Measurements from ENCODE around the gene MAML2. TPM values are rescaled to one million over a fixed set of nuclear protein-coding genes. Genes with fewer than 3 reads are reported as not detected.

Gene MAML2
- total RNA-seq, 1 donor from 2014 or later: 11.8 TPM

DNA sequence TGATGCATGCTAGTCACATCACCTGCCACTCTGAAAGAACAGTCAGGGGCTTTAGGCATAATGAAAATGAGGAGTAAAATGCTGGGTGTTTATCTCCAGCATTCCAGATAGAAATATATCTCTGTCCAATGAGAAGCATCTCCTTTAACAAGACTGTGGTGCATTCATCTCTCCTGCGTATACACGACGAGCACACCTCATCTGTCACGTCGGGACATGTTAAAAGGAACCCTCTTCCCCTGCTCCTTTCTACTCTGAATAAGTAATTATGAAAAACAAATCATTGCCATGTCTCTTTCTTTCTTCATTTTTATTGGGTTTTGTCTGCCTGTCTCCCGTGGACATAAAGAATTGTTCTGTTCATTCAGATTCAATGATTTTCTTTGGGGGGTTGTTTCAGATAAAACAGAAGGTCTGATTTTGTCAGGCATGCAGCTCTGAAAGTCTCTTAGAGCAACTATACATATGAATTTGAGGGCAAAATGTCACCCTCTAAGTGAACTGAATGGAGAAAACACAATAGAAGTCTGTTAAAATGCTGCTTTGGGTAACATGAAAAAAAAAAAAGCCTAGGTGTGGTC, 195.0 kb downstream of the MAML2 start:
- intact Hi-C loops (cut with micrococcal nuclease): no loop called here
- H3K36me3 Mint-ChIP-seq (ENCODE audit: low read depth): peaks cover 3% of the 10 kb centered on the region
- no peaks in the 10 kb centered on the region for H3K27me3 Mint-ChIP-seq (ENCODE audit: low read depth)
- H3K4me3 Mint-ChIP-seq (ENCODE audit: low read depth): no peak overlapping the region
- H3K9me3 Mint-ChIP-seq: no peaks in the 10 kb centered on the region
- DNase-seq (ENCODE audit: low spot score): no peak
- no peak overlapping the region for H3K27ac Mint-ChIP-seq
- peaks cover 26% of the 10 kb centered on the region for H3K4me1 Mint-ChIP-seq (ENCODE audit: low read depth)

DNA sequence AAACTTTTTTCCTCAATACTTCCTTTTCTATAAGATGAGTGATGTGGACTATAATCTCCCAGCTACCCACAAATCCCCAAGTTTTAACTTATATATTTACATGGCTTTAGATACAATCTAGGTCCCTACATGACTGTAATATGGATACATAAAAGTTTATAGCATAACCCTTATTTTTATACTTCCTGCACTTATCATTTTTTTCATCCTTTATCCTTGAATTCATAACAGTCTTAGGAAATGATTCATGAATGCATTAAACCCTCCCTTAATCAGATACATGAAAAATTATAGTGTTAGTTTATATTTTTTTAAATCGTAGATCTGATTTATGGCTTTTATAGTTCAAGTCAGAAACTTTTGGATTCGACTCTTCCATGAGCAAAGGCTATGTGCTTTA, 195.8 kb downstream of the MAML2 start:
- peaks cover 21% of the 10 kb centered on the region for H3K4me1 Mint-ChIP-seq (ENCODE audit: low read depth)
- no peak for DNase-seq (ENCODE audit: low spot score)
- intact Hi-C loops (cut with micrococcal nuclease): no loop called here
- no peaks in the 10 kb centered on the region for H3K27me3 Mint-ChIP-seq (ENCODE audit: low read depth)
- H3K4me3 Mint-ChIP-seq (ENCODE audit: low read depth): no peak overlapping the region
- no peak overlapping the region for H3K27ac Mint-ChIP-seq
- peaks cover 3% of the 10 kb centered on the region for H3K36me3 Mint-ChIP-seq (ENCODE audit: low read depth)
- H3K9me3 Mint-ChIP-seq: no peaks in the 10 kb centered on the region

GRCh38 chr11:96146765-96147164, 196.2 kb downstream of the MAML2 start:
- Mint-ChIP-seq H3K36me3 (ENCODE audit: low read depth) (peaks cover 3% of the 10 kb centered on the region), H3K27ac (no peak overlapping the region), H3K4me3 (ENCODE audit: low read depth) (no peak overlapping the region), H3K4me1 (ENCODE audit: low read depth) (peaks cover 19% of the 10 kb centered on the region), H3K9me3 (no peaks in the 10 kb centered on the region), H3K27me3 (ENCODE audit: low read depth) (no peaks in the 10 kb centered on the region)
- intact Hi-C loops (cut with micrococcal nuclease): no loop called here
- DNase-seq (ENCODE audit: low spot score): no peak

DNA sequence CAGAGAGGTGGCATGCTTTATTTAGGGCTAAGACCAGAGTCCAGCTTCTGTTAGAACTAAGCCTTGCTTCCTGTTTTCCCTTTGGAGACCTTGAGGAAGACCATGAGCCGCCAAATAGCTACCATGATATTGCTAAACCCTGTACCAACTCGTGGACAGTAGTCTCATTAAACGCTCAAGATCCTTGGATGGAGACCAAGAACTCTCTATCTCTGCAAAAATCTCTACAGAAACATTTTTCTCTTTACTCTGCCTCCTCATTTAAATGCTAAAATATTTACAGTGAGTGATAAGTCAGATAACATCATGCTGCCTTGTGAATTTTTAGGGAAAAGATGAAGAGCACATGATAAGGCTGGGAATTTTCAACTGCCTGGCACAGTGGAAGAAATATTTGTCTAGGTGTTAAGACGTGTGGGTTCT, 197.8 kb downstream of the MAML2 start:
- Mint-ChIP-seq H3K36me3 (ENCODE audit: low read depth) (peaks cover 3% of the 10 kb centered on the region), H3K4me3 (ENCODE audit: low read depth) (no peak overlapping the region), H3K9me3 (no peaks in the 10 kb centered on the region), H3K27me3 (ENCODE audit: low read depth) (no peaks in the 10 kb centered on the region), H3K4me1 (ENCODE audit: low read depth) (peaks cover 27% of the 10 kb centered on the region), H3K27ac (no peak overlapping the region)
- intact Hi-C loops (cut with micrococcal nuclease): no loop called here
- DNase-seq (ENCODE audit: low spot score): no peak

- no peak overlapping the region for H3K4me3 Mint-ChIP-seq (ENCODE audit: low read depth)
- no peaks in the 10 kb centered on the region for H3K9me3 Mint-ChIP-seq
- no peak for DNase-seq (ENCODE audit: low spot score)
- intact Hi-C loops (cut with micrococcal nuclease): no loop called here
- peaks cover 6% of the 10 kb centered on the region for H3K36me3 Mint-ChIP-seq (ENCODE audit: low read depth)
- H3K4me1 Mint-ChIP-seq (ENCODE audit: low read depth): peaks cover 33% of the 10 kb centered on the region
- no peak overlapping the region for H3K27ac Mint-ChIP-seq
- H3K27me3 Mint-ChIP-seq (ENCODE audit: low read depth): no peaks in the 10 kb centered on the region
Measured at GRCh38 chr11:96144553-96144952, 198.4 kb downstream of the MAML2 start.

GRCh38 chr11:96143041-96143521, 199.9 kb downstream of the MAML2 start:
- Mint-ChIP-seq H3K27me3 (ENCODE audit: low read depth) (no peaks in the 10 kb centered on the region), H3K4me1 (ENCODE audit: low read depth) (peaks cover 36% of the 10 kb centered on the region), H3K4me3 (ENCODE audit: low read depth) (no peak overlapping the region), H3K36me3 (ENCODE audit: low read depth) (peaks cover 17% of the 10 kb centered on the region), H3K9me3 (no peaks in the 10 kb centered on the region), H3K27ac (no peak overlapping the region)
- intact Hi-C loops (cut with micrococcal nuclease): no loop called here
- DNase-seq (ENCODE audit: low spot score): no peak

DNA sequence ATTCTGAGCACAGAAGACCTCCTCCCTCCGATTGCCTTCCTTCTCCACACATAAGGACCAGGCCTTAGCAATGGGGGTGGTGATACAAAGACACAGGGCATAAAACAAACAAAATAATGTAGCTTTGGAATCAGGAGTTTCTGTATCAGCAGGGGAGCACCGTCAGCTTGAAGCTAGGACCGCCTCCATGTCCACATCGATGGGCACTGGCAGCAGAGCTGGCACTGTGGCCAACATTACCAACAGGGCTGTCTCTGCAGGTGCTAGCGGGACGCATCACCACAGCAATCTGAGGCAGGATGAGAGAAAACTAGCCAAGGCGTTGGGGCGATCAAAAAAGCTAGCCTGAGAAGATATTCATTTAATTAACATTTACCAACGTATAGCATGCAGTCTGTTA, 201.4 kb downstream of the MAML2 start:
- DNase-seq (ENCODE audit: low spot score): no peak
- intact Hi-C loops (cut with micrococcal nuclease): no loop called here
- Mint-ChIP-seq H3K36me3 (ENCODE audit: low read depth) (peaks cover 23% of the 10 kb centered on the region), H3K4me1 (ENCODE audit: low read depth) (peaks cover 42% of the 10 kb centered on the region), H3K4me3 (ENCODE audit: low read depth) (no peak overlapping the region), H3K9me3 (no peaks in the 10 kb centered on the region), H3K27me3 (ENCODE audit: low read depth) (no peaks in the 10 kb centered on the region), H3K27ac (no peak overlapping the region)

DNA sequence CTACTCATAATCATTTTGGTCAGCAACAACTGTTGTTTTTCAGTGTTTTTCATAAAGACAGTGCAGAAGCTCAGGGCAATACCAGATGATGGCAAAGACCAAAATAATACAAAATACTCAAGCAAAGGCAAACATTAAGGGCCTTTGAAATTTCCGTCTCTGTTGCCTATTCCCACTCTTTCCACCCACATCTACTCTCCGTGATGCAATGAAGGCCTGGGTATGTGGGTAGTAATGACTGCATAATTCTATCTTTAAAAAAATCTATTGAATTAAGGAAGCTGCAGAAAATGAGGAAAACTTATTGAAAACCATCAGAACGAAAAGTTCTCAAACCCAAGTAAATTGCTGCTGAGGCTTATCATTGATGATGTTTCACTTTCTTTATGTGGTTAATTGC, 203.3 kb downstream of the MAML2 start:
- intact Hi-C loops (cut with micrococcal nuclease): no loop called here
- Mint-ChIP-seq H3K27ac (peak overlapping the region; percentile 64), H3K36me3 (ENCODE audit: low read depth) (peaks cover 30% of the 10 kb centered on the region), H3K4me1 (ENCODE audit: low read depth) (peaks cover 51% of the 10 kb centered on the region), H3K27me3 (ENCODE audit: low read depth) (no peaks in the 10 kb centered on the region), H3K9me3 (no peaks in the 10 kb centered on the region), H3K4me3 (ENCODE audit: low read depth) (no peak overlapping the region)
- no peak for DNase-seq (ENCODE audit: low spot score)

DNA sequence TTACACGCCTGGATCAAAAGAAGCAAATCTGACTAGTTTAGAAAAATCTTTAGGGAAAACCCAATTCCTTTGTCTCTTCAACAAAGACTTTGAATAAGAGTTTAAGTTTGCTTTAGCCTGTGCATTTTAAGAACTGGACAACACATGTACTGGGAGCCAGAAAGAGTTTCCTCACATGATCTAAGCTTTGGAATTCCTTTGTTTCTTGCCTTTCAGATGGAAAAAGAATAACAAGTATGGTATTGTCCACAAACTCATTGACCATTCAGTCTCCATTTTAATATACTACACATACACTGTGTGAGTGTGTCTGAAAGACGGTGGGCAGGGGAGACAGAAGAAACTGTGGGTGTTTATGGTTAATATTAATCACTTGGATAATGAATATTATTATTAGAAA, 205.6 kb downstream of the MAML2 start:
- intact Hi-C loops (cut with micrococcal nuclease): loop anchor here (2.0 kb wide), 1 partner anchor 13 kb away; no protein-coding TSS in a partner anchor
- Mint-ChIP-seq H3K27me3 (ENCODE audit: low read depth) (no peaks in the 10 kb centered on the region), H3K27ac (peak overlapping the region; percentile 84), H3K4me3 (ENCODE audit: low read depth) (peak overlapping the region; percentile 10), H3K36me3 (ENCODE audit: low read depth) (peaks cover 31% of the 10 kb centered on the region), H3K4me1 (ENCODE audit: low read depth) (peaks cover 54% of the 10 kb centered on the region), H3K9me3 (no peaks in the 10 kb centered on the region)
- no peak for DNase-seq (ENCODE audit: low spot score)

GRCh38 chr11:96136613-96137298, 206.2 kb downstream of the MAML2 start:
- peak overlapping the region; percentile 84 for H3K27ac Mint-ChIP-seq
- no peak for DNase-seq (ENCODE audit: low spot score)
- peak overlapping the region; percentile 10 for H3K4me3 Mint-ChIP-seq (ENCODE audit: low read depth)
- no peaks in the 10 kb centered on the region for H3K9me3 Mint-ChIP-seq
- H3K27me3 Mint-ChIP-seq (ENCODE audit: low read depth): no peaks in the 10 kb centered on the region
- H3K4me1 Mint-ChIP-seq (ENCODE audit: low read depth): peaks cover 58% of the 10 kb centered on the region
- intact Hi-C loops (cut with micrococcal nuclease): loop anchor here (2.0 kb wide), 1 partner anchor 14 kb away; no protein-coding TSS in a partner anchor
- H3K36me3 Mint-ChIP-seq (ENCODE audit: low read depth): peaks cover 31% of the 10 kb centered on the region

- H3K4me3 Mint-ChIP-seq (ENCODE audit: low read depth): no peak overlapping the region
- DNase-seq (ENCODE audit: low spot score): no peak
- H3K4me1 Mint-ChIP-seq (ENCODE audit: low read depth): peaks cover 55% of the 10 kb centered on the region
- no peaks in the 10 kb centered on the region for H3K27me3 Mint-ChIP-seq (ENCODE audit: low read depth)
- peaks cover 33% of the 10 kb centered on the region for H3K36me3 Mint-ChIP-seq (ENCODE audit: low read depth)
- H3K27ac Mint-ChIP-seq: no peak overlapping the region
- no peaks in the 10 kb centered on the region for H3K9me3 Mint-ChIP-seq
- intact Hi-C loops (cut with micrococcal nuclease): no loop called here
Measured at GRCh38 chr11:96134602-96135001, 208.4 kb downstream of the MAML2 start.

- Mint-ChIP-seq H3K4me3 (ENCODE audit: low read depth) (no peak overlapping the region), H3K36me3 (ENCODE audit: low read depth) (peaks cover 27% of the 10 kb centered on the region), H3K27me3 (ENCODE audit: low read depth) (no peaks in the 10 kb centered on the region), H3K4me1 (ENCODE audit: low read depth) (peaks cover 50% of the 10 kb centered on the region), H3K27ac (no peak overlapping the region), H3K9me3 (no peaks in the 10 kb centered on the region)
- intact Hi-C loops (cut with micrococcal nuclease): no loop called here
- no peak for DNase-seq (ENCODE audit: low spot score)
Measured at GRCh38 chr11:96132437-96132836, 210.6 kb downstream of the MAML2 start.

DNA sequence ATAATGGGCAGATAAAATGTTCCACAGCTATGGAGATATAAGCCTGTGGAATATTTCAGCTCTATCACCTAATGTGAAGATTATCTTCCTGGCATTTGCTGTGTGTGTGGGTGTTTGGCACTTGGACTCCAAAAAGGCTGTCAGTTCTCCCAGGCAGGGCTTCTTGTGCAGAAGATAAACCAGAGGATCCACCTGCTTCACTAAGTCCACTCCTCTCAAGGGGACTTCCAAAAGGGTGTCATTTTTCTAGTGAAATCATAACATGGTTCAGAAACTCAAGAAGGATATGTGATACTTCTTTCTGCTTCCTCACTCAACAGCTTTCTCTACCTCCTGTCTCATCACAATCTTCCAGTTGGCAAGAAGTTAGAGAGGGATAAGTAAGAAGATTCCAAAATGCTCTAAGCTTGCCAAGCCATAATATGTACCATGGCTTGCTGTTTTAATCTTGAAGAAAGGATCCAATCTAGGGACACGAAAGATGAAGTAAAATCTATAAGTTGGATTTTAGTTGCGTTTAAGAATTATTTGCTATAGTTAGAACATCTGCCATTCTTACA, 212.9 kb downstream of the MAML2 start:
- Mint-ChIP-seq H3K27me3 (ENCODE audit: low read depth) (no peaks in the 10 kb centered on the region), H3K36me3 (ENCODE audit: low read depth) (peaks cover 30% of the 10 kb centered on the region), H3K9me3 (no peaks in the 10 kb centered on the region), H3K27ac (peak overlapping the region; percentile 64), H3K4me3 (ENCODE audit: low read depth) (no peak overlapping the region), H3K4me1 (ENCODE audit: low read depth) (peaks cover 45% of the 10 kb centered on the region)
- intact Hi-C loops (cut with micrococcal nuclease): no loop called here
- no peak for DNase-seq (ENCODE audit: low spot score)

Data from activated T-helper 2 cell treated with anti-CD3 and anti-CD28 coated beads, Interferon-gamma antibody, Interleukin-2, Interleukin-4, amounts not matched to agents 10 μg/mL and 5 μg/mL and 100 μg/mL, durations not matched to agents 14 hours and 24 hours and 36 hours (primary cell).